ENCODE results near the gene KDM1B.

KDM1B gene

GRCh38 chr6:18186033-18186432, 30.8 kb downstream of the KDM1B start:
- no peaks in the 10 kb centered on the region for H3K9me2 ChIP-seq (ENCODE audit: low read depth, low read length)
- H3K79me2 ChIP-seq (ENCODE audit: insufficient read depth, low read length), result no peaks in the 10 kb centered on the region
- no peak overlapping the region for H3K27ac ChIP-seq (ENCODE audit: low read depth, low read length, poor library complexity, severe bottlenecking)
- TF ChIP-seq EZH2 (IDR thresholded peaks at IDR 0.05; ENCODE audit: borderline replicate concordance, low read length), result no peak
- TF ChIP-seq, protein P1, sequence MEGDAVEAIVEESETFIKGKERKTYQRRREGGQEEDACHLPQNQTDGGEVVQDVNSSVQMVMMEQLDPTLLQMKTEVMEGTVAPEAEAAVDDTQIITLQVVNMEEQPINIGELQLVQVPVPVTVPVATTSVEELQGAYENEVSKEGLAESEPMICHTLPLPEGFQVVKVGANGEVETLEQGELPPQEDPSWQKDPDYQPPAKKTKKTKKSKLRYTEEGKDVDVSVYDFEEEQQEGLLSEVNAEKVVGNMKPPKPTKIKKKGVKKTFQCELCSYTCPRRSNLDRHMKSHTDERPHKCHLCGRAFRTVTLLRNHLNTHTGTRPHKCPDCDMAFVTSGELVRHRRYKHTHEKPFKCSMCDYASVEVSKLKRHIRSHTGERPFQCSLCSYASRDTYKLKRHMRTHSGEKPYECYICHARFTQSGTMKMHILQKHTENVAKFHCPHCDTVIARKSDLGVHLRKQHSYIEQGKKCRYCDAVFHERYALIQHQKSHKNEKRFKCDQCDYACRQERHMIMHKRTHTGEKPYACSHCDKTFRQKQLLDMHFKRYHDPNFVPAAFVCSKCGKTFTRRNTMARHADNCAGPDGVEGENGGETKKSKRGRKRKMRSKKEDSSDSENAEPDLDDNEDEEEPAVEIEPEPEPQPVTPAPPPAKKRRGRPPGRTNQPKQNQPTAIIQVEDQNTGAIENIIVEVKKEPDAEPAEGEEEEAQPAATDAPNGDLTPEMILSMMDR (IDR thresholded peaks at IDR 0.05; ENCODE audit: low read length), result no peak
- peaks cover 26% of the 10 kb centered on the region; the same call in 1 of the 2 replicates for H3K36me3 ChIP-seq (ENCODE audit: insufficient read depth, low read length)
- no peaks in the 10 kb centered on the region for H4K20me1 ChIP-seq (ENCODE audit: insufficient read depth, low read length)
- H3K27me3 ChIP-seq (ENCODE audit: insufficient read depth, low read length), result no peaks in the 10 kb centered on the region
- H3K4me2 ChIP-seq (ENCODE audit: low read length), result no peak overlapping the region
- H3K4me1 ChIP-seq (ENCODE audit: insufficient read depth, low read length, severe bottlenecking), result peaks cover 6% of the 10 kb centered on the region
- H3F3A ChIP-seq (ENCODE audit: insufficient read depth, low read length), result no peaks in the 10 kb centered on the region; the same call in 1 of the 2 replicates
- no peaks in the 10 kb centered on the region for H3K9me3 ChIP-seq (ENCODE audit: low read length)
- no peak overlapping the region for H2AFZ ChIP-seq (ENCODE audit: low read length)
- no peak overlapping the region for H3K4me3 ChIP-seq (ENCODE audit: low read depth, low read length, poor library complexity, severe bottlenecking)
- H3K9ac ChIP-seq (ENCODE audit: low read length), result no peak overlapping the region

DNA sequence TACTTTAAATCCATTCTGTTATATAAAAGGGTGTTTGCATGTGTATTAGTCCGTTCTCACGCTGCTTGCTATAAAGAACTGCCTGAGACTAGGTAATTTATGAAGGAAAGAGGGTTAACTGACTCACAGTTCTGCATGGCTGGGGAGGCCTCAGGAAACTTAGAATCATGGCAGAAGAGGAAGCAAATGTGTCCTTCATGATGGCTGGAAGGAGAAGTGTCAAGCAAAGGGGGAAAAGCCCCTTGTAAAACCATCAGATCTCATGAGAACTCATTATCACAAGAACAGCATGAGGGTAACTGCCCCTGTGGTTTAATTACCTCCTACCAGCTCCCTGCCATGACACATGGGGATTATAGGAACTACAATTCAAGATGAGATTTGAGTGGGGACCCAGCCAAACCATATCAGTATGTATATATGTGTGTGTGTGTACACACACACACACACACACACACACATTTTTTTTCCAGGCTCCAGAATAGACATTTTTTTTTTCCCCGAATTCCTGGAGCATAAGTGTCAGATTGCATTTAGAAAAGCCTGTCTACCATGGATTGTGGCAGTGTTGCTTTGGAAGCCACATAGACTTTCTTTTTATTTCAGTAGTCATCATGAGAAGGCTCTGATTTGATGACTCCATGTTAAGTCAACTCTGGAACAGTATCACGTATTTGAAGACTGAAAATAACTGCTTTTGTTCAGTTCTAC, 31.5 kb downstream of the KDM1B start:
- no peaks in the 10 kb centered on the region for H4K20me1 ChIP-seq (ENCODE audit: insufficient read depth, low read length)
- no peaks in the 10 kb centered on the region for H3K9me3 ChIP-seq (ENCODE audit: low read length)
- H3K27ac ChIP-seq (ENCODE audit: low read depth, low read length, poor library complexity, severe bottlenecking), result no peak overlapping the region

GRCh38 chr6:18187701-18188100, 32.5 kb downstream of the KDM1B start:
- H3K79me2 ChIP-seq (ENCODE audit: insufficient read depth, low read length), result no peaks in the 10 kb centered on the region
- no peak overlapping the region for H3K9ac ChIP-seq (ENCODE audit: low read length)
- H3K4me2 ChIP-seq (ENCODE audit: low read length), result no peak overlapping the region
- no peaks in the 10 kb centered on the region for H4K20me1 ChIP-seq (ENCODE audit: insufficient read depth, low read length)
- no peaks in the 10 kb centered on the region for H3K9me3 ChIP-seq (ENCODE audit: low read length)
- H3K4me1 ChIP-seq (ENCODE audit: insufficient read depth, low read length, severe bottlenecking), result peaks cover 6% of the 10 kb centered on the region
- no peak overlapping the region for H3K27ac ChIP-seq (ENCODE audit: low read depth, low read length, poor library complexity, severe bottlenecking)
- no peaks in the 10 kb centered on the region for H3K9me2 ChIP-seq (ENCODE audit: low read depth, low read length)
- H3K27me3 ChIP-seq (ENCODE audit: insufficient read depth, low read length), result no peaks in the 10 kb centered on the region
- TF ChIP-seq, protein P1 (IDR thresholded peaks at IDR 0.05; ENCODE audit: low read length), result no peak
- TF ChIP-seq EZH2 (IDR thresholded peaks at IDR 0.05; ENCODE audit: borderline replicate concordance, low read length), result no peak
- H3F3A ChIP-seq (ENCODE audit: insufficient read depth, low read length), result no peaks in the 10 kb centered on the region
- peaks cover 34% of the 10 kb centered on the region; the same call in 1 of the 2 replicates for H3K36me3 ChIP-seq (ENCODE audit: insufficient read depth, low read length)
- H3K4me3 ChIP-seq (ENCODE audit: low read depth, low read length, poor library complexity, severe bottlenecking), result no peak overlapping the region
- no peak overlapping the region for H2AFZ ChIP-seq (ENCODE audit: low read length)

More for the DNA sequence above, 31.5 kb downstream of the KDM1B start:
- H3K4me2 ChIP-seq (ENCODE audit: low read length), result no peak overlapping the region
- H2AFZ ChIP-seq (ENCODE audit: low read length), result no peak overlapping the region
- no peaks in the 10 kb centered on the region for H3F3A ChIP-seq (ENCODE audit: insufficient read depth, low read length)
- H3K9ac ChIP-seq (ENCODE audit: low read length), result no peak overlapping the region
- no peak overlapping the region for H3K4me3 ChIP-seq (ENCODE audit: low read depth, low read length, poor library complexity, severe bottlenecking)
- no peaks in the 10 kb centered on the region for H3K9me2 ChIP-seq (ENCODE audit: low read depth, low read length)
- H3K36me3 ChIP-seq (ENCODE audit: insufficient read depth, low read length), result peaks cover 32% of the 10 kb centered on the region; the same call in 1 of the 2 replicates
- peaks cover 6% of the 10 kb centered on the region for H3K4me1 ChIP-seq (ENCODE audit: insufficient read depth, low read length, severe bottlenecking)
- no peaks in the 10 kb centered on the region for H3K27me3 ChIP-seq (ENCODE audit: insufficient read depth, low read length)
- H3K79me2 ChIP-seq (ENCODE audit: insufficient read depth, low read length), result no peaks in the 10 kb centered on the region
- TF ChIP-seq EZH2 (IDR thresholded peaks at IDR 0.05; ENCODE audit: borderline replicate concordance, low read length), result no peak
- TF ChIP-seq, protein P1 (IDR thresholded peaks at IDR 0.05; ENCODE audit: low read length), result no peak
